DOHH2 (cell line): ENCODE measurements around the gene PCNX2.

Experiments
- H3F3A ChIP-seq: fragments of 200-600 bp; sonication (generic), shearing (Covaris generic); 2 replicates; pipeline ENCODE4 v1.6.0; 2016; ENCODE audit warnings: antibody characterized with exemption, mild to moderate bottlenecking; ENCODE audit not compliant: control insufficient read depth, insufficient read depth
- H3K27ac ChIP-seq: fragments of 200-600 bp; sonication (generic); 2 replicates; pipeline ENCODE4 v1.5.1; 2014; ENCODE audit warnings: low read depth, mild to moderate bottlenecking, low read length, moderate library complexity
- H3K27me3 ChIP-seq: fragments of 200-600 bp; sonication (generic); 2 replicates; pipeline ENCODE4 v1.6.1; 2014; ENCODE audit warnings: mild to moderate bottlenecking, low read length, mixed read lengths; ENCODE audit not compliant: control insufficient read depth
- H3K36me3 ChIP-seq: fragments of 200-600 bp; sonication (generic); 2 replicates; pipeline ENCODE4 v1.6.1; 2014; ENCODE audit warnings: mild to moderate bottlenecking, low read length, moderate library complexity, mixed read lengths; ENCODE audit not compliant: control insufficient read depth
- H3K4me1 ChIP-seq: fragments of 200-600 bp; sonication (generic); 2 replicates; pipeline ENCODE4 v1.6.1; 2014; ENCODE audit warnings: mild to moderate bottlenecking, low read length, mixed read lengths; ENCODE audit not compliant: control insufficient read depth
- H3K4me2 ChIP-seq: fragments of 200-600 bp; sonication (generic); 2 replicates; pipeline ENCODE4 v1.6.0; 2014; ENCODE audit warnings: mild to moderate bottlenecking, low read length, moderate library complexity
- H3K4me3 ChIP-seq: fragments of 200-600 bp; sonication (generic); 2 replicates; pipeline ENCODE4 v1.5.1; 2014; ENCODE audit warnings: mild to moderate bottlenecking, low read length, mixed read lengths
- H3K79me2 ChIP-seq: fragments of 200-600 bp; sonication (generic); 2 replicates; pipeline ENCODE4 v1.6.1; 2014; ENCODE audit warnings: mild to moderate bottlenecking, low read length, mixed read lengths; ENCODE audit not compliant: control insufficient read depth
- H3K9me2 ChIP-seq: fragments of 200-600 bp; sonication (generic); replicated peaks from 2 replicates; pipeline ENCODE4 v1.6.1; 2014; ENCODE audit warnings: mild to moderate bottlenecking, low read length, mixed read lengths; ENCODE audit not compliant: control insufficient read depth
- H3K9me3 ChIP-seq: fragments of 200-600 bp; sonication (generic); 2 replicates; pipeline ENCODE4 v1.6.1; 2014; ENCODE audit warnings: antibody characterized with exemption, low read length, mixed read lengths; ENCODE audit not compliant: control insufficient read depth, insufficient read depth
- H4K20me1 ChIP-seq: fragments of 200-600 bp; sonication (generic); 2 replicates; pipeline ENCODE4 v1.6.0; 2014; ENCODE audit warnings: low read depth, mild to moderate bottlenecking, antibody characterized with exemption, low read length, moderate library complexity; ENCODE audit not compliant: control insufficient read depth, insufficient read depth
- EZH2phosphoT487 ChIP-seq: fragments of 200-600 bp; sonication (generic); IDR thresholded peaks from 2 replicates; pipeline ENCODE4 v1.6.1; 2017; ENCODE audit warnings: borderline replicate concordance, mild to moderate bottlenecking, antibody characterized with exemption, low read length, moderate library complexity, mixed read lengths
- TF ChIP-seq, protein P1 (sequence below): fragments of 200-600 bp; sonication (generic); IDR thresholded peaks from one replicate; pipeline ENCODE4 v1.5.1; 2014; ENCODE audit warnings: antibody characterized with exemption, mild to moderate bottlenecking, low read depth, low read length; ENCODE audit not compliant: poor library complexity, severe bottlenecking

The PCNX2 gene

GRCh38 chr1:233089251-233089650 is 206.3 kb downstream of the PCNX2 start:
- H3K36me3 ChIP-seq = no peaks in the 10 kb centered on the region
- no peaks in the 10 kb centered on the region for H4K20me1 ChIP-seq
- H3K9me3 ChIP-seq = no peaks in the 10 kb centered on the region
- no peak overlapping the region for H3K4me2 ChIP-seq
- H3K4me3 ChIP-seq = no peak overlapping the region
- H3K79me2 ChIP-seq = no peaks in the 10 kb centered on the region
- no peaks in the 10 kb centered on the region for H3K9me2 ChIP-seq
- no peak overlapping the region for H3K27ac ChIP-seq
- no peaks in the 10 kb centered on the region for H3F3A ChIP-seq
- no peak for TF ChIP-seq EZH2phosphoT487
- TF ChIP-seq, protein P1, sequence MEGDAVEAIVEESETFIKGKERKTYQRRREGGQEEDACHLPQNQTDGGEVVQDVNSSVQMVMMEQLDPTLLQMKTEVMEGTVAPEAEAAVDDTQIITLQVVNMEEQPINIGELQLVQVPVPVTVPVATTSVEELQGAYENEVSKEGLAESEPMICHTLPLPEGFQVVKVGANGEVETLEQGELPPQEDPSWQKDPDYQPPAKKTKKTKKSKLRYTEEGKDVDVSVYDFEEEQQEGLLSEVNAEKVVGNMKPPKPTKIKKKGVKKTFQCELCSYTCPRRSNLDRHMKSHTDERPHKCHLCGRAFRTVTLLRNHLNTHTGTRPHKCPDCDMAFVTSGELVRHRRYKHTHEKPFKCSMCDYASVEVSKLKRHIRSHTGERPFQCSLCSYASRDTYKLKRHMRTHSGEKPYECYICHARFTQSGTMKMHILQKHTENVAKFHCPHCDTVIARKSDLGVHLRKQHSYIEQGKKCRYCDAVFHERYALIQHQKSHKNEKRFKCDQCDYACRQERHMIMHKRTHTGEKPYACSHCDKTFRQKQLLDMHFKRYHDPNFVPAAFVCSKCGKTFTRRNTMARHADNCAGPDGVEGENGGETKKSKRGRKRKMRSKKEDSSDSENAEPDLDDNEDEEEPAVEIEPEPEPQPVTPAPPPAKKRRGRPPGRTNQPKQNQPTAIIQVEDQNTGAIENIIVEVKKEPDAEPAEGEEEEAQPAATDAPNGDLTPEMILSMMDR = no peak
- no peaks in the 10 kb centered on the region for H3K4me1 ChIP-seq
- H3K27me3 ChIP-seq = no peaks in the 10 kb centered on the region

- H3K9me2 ChIP-seq = no peaks in the 10 kb centered on the region
- H3F3A ChIP-seq = no peaks in the 10 kb centered on the region
- H3K4me1 ChIP-seq = no peaks in the 10 kb centered on the region
- H3K4me3 ChIP-seq = no peak overlapping the region
- H3K9me3 ChIP-seq = no peaks in the 10 kb centered on the region
- no peaks in the 10 kb centered on the region for H3K27me3 ChIP-seq
- H3K27ac ChIP-seq = no peak overlapping the region
- H3K4me2 ChIP-seq = no peak overlapping the region
- no peaks in the 10 kb centered on the region for H3K36me3 ChIP-seq
- H3K79me2 ChIP-seq = no peaks in the 10 kb centered on the region
- TF ChIP-seq, protein P1 = no peak
- TF ChIP-seq EZH2phosphoT487 = no peak
- H4K20me1 ChIP-seq = no peaks in the 10 kb centered on the region
Observed at GRCh38 chr1:233088613-233089012, 206.9 kb downstream of the PCNX2 start.

GRCh38 chr1:233086961-233087881 is 208.3 kb downstream of the PCNX2 start:
- Histone ChIP-seq H3F3A (no peaks in the 10 kb centered on the region), H3K36me3 (no peaks in the 10 kb centered on the region), H3K27ac (no peak overlapping the region), H3K9me3 (no peaks in the 10 kb centered on the region), H3K27me3 (no peaks in the 10 kb centered on the region), H3K4me3 (no peak overlapping the region), H3K9me2 (no peaks in the 10 kb centered on the region), H3K79me2 (no peaks in the 10 kb centered on the region), H4K20me1 (no peaks in the 10 kb centered on the region), H3K4me1 (peaks cover 8% of the 10 kb centered on the region), H3K4me2 (no peak overlapping the region)
- TF ChIP-seq, protein P1 = no peak
